Sigmoid colon (tissue), 7 donors: ENCODE data around the gene TENT4A. TPM values are rescaled to one million over a fixed set of nuclear protein-coding genes. Genes with fewer than 3 reads are reported as not detected.

ENCODE experiments used
- DNase-seq: peaks from one replicate; pipeline ENCODE4 v3.0.0-alpha.2; 2019
- H3K27ac ChIP-seq, 4 donors: fragments of 200-600 bp; sonication (generic); one replicate each; pipeline ENCODE4 v1.5.1; 2016 to 2019; ENCODE audit warnings: mild to moderate bottlenecking in 1 of 4
- H3K27me3 ChIP-seq, 3 donors: fragments of 200-600 bp; sonication (generic); one replicate each; pipeline ENCODE4 v1.5.1; 2019; ENCODE audit warnings: mild to moderate bottlenecking in 1 of 3
- H3K36me3 ChIP-seq, 4 donors: fragments of 200-600 bp; sonication (generic); one replicate each; pipeline ENCODE4 v1.5.1; 2016 to 2019
- H3K4me1 ChIP-seq, 4 donors: fragments of 200-600 bp; sonication (generic); one replicate each; pipeline ENCODE4 v1.5.1; 2017 to 2019
- H3K4me3 ChIP-seq, 4 donors: fragments of 200-600 bp; sonication (generic); one replicate each; pipeline ENCODE4 v1.5.1; 2017 to 2019; ENCODE audit warnings: mild to moderate bottlenecking in 2 of 4, moderate library complexity in 1 of 4
- H3K9me3 ChIP-seq, 4 donors: fragments of 200-600 bp in 3 of 4; sonication (generic) in 3 of 4; one replicate each; pipeline versions ENCODE4 v1.5.1 to v1.6.1; 2013 to 2019
- EP300 ChIP-seq, 4 donors: sonication (generic); formaldehyde crosslinking; IDR thresholded peaks; one replicate each; pipeline ENCODE4 v1.6.1; 2017; ENCODE audit warnings: antibody characterized with exemption in 4 of 4
- POLR2A ChIP-seq, 2 donors: fragments of 450-650 bp; IDR thresholded peaks; one replicate each; pipeline ENCODE4 v1.6.1; 2016; ENCODE audit warnings: antibody characterized with exemption in 2 of 2, mild to moderate bottlenecking in 2 of 2, moderate library complexity in 2 of 2
- POLR2AphosphoS5 ChIP-seq, 4 donors: sonication (generic); formaldehyde crosslinking; IDR thresholded peaks; one replicate each; pipeline ENCODE4 v1.6.1; 2017; ENCODE audit warnings: antibody characterized with exemption in 4 of 4
- WGBS, 2 donors: extraction: QIAGEN DNeasy Blood & Tissue Kit; methylation state at CpG; one replicate each; pipeline ENCODE4 v1.1.7; 2013; 5-methylcytosine and 5-hydroxymethylcytosine counted together
- intact Hi-C: fragments of 100-400 bp; cut with DNase I; formaldehyde crosslinking; loops from one replicate; pipeline ENCODE4 v1.15.1; 2023
- polyA plus RNA-seq, 3 donors: library from polyadenylated mRNA; stranded (reverse); fragments of 200-250 nt; gene quantifications; one replicate each; pipeline ENCODE4 v1.2.3, GENCODE V29; 2013
- total RNA-seq, 4 donors: library from RNA; depleted of rRNA; stranded (reverse); fragments of >200 nt; gene quantifications; one replicate each; pipeline ENCODE4 v1.1.0, GENCODE V29; 2016
- TF ChIP-seq, protein P1 (sequence below), 4 experiments: fragments of 450-650 bp in 3 of 4; fragments of 200-600 bp in 1 of 4; IDR thresholded peaks; one replicate each; pipeline ENCODE4 v1.5.1; 2016 to 2019; ENCODE audit warnings: antibody characterized with exemption in 4 of 4, mild to moderate bottlenecking in 3 of 4, moderate library complexity in 2 of 4
- donor health status: healthy with polysubstance abuse.
- donor health status: Bipolar disorder and iron deficiency.
- donor health status: healthy.

The TENT4A gene
- total and polyA plus RNA-seq, 7 donors = 3.0 to 27.4 (median 14.6) TPM

DNA sequence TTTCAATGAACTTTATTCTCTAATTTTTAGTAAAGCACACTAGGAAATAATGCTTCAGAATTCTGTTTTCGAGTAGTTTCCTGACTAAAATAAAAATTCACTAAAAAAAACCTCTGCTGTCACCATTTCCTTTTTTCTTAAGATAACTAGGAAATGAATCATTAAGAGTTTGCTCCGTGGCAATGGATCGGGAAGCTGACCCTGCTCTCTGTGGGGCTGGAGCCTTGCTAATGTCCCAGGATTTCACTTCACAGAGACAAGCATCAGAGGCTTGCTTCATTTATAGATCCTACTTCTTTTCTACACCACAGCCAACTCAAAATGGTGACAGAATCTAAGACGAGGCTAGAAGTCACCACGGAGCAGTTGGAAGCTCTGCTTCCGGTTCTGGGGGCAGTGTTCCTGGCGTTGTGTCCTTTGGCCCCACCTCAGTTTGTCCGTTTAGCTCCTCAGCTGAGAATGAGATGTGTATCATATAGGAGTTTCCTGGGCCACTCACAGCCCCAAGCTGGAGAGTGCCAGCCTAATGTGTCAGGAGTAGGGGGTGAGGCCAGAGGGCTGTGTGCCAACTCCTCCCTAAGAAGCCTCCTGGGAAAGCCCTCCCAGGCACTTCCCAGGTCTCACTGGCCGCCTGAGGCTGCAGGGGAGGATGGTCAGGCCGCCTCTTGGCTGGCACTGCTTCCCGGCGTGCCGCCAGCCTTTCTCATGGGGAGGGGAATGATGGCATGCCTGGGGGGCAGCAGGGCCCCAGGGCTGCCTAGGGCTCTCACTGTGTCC, 19.6 kb downstream of the TENT4A start:
- peak overlapping the region in 3 of 4 donors; percentile 58 to 70 (median 64) for H3K27ac ChIP-seq
- 75 to 83% methylated on average over 13 of the region's 13 CpGs for WGBS, 2 donors
- peaks cover 0 to 63% (median 54%) of the 10 kb centered on the region in 4 donors for H3K4me1 ChIP-seq
- H3K27me3 ChIP-seq = no peaks in the 10 kb centered on the region
- DNase-seq = peak; percentile 74
- TF ChIP-seq, protein P1, sequence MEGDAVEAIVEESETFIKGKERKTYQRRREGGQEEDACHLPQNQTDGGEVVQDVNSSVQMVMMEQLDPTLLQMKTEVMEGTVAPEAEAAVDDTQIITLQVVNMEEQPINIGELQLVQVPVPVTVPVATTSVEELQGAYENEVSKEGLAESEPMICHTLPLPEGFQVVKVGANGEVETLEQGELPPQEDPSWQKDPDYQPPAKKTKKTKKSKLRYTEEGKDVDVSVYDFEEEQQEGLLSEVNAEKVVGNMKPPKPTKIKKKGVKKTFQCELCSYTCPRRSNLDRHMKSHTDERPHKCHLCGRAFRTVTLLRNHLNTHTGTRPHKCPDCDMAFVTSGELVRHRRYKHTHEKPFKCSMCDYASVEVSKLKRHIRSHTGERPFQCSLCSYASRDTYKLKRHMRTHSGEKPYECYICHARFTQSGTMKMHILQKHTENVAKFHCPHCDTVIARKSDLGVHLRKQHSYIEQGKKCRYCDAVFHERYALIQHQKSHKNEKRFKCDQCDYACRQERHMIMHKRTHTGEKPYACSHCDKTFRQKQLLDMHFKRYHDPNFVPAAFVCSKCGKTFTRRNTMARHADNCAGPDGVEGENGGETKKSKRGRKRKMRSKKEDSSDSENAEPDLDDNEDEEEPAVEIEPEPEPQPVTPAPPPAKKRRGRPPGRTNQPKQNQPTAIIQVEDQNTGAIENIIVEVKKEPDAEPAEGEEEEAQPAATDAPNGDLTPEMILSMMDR (IDR thresholded peaks at IDR 0.05) = no peak
- TF ChIP-seq POLR2AphosphoS5 (IDR thresholded peaks at IDR 0.05) (peak in 1 of 4 donors; percentile 24), EP300 (IDR thresholded peaks at IDR 0.05) (no peak), POLR2A (IDR thresholded peaks at IDR 0.05) (no peak)
- peak overlapping the region in 1 of 4 donors; percentile 0 for H3K4me3 ChIP-seq
- H3K36me3 ChIP-seq = peaks cover 0 to 5% (median 0%) of the 10 kb centered on the region in 4 donors
- H3K9me3 ChIP-seq = no peaks in the 10 kb centered on the region
- intact Hi-C loops = no loop called here

DNA sequence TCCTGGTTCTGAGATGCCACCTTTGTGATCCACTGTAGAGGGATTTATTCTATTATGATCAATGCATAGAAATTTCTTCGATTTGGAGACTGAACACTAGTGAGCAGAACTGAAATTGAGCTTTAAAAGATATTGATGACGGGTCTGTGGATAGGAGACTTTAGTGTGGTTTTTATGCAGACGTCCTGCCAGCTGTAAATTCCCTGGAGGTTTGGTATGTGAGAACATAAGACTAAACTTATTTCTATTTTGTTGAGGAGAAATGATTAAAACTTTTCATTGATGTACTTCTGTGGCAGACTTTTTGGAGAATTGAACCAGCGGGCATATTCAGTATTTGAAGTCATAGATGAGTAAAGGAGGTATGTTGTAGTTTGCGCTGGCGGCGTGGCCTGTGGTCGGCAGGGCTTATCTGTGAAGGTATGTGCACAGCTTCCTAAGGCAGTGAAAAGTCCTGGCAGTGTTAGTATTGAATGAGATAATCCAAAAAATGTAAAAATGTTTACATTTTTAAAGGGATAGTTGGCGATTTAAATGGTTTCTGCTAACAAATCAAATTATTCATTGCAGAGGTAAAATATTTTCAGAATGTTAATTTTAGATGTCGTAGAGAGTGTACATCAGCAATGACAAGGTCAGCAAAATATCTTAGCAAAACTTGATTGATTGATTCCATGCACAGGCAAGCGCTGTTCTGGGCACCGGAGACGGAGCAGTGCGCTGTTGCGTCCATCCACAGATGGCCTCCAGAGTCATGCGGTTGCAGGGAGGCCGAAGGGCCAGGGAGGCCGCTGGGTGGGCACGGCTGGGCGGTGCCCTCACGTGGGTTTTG, 20.4 kb downstream of the TENT4A start:
- intact Hi-C loops = no loop called here
- no peak for TF ChIP-seq POLR2A (IDR thresholded peaks at IDR 0.05)
- no peak for TF ChIP-seq POLR2AphosphoS5 (IDR thresholded peaks at IDR 0.05)
- no peak for TF ChIP-seq EP300 (IDR thresholded peaks at IDR 0.05)
- TF ChIP-seq, protein P1 (IDR thresholded peaks at IDR 0.05) = no peak
- Histone ChIP-seq H3K4me3 (no peak overlapping the region), H3K27me3 (no peaks in the 10 kb centered on the region), H3K27ac (peak overlapping the region in 3 of 4 donors; percentile 58 to 70 (median 64)), H3K4me1 (peaks cover 0 to 63% (median 50%) of the 10 kb centered on the region in 4 donors), H3K36me3 (peaks cover 0 to 13% (median 0%) of the 10 kb centered on the region in 4 donors), H3K9me3 (no peaks in the 10 kb centered on the region)
- whole genome bisulfite sequencing, 2 donors = 86% methylated on average over 21 of the region's 21 CpGs
- peak; percentile 30 for DNase-seq

DNA sequence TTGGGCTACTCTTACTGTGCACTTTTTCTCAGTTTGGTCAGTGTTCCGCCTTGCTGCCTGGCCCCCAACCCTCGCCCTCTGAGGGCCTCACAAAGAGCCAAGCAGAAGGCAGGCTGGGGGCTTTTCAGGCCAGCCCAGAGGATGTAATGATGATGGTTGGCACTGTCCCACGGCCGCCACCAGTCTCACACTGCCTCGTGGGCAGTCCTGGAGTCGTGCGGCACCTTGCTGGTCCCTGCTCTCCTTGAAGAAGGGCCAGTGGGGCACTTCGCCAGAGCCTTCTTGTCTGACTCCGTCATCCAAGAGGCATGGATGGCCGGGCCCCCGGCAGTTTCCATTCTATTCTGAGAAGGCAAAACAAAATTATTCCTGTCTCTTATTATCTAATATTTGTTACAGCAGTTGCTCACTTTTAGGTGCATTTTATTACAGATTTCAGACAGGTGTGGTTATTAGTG, 21.0 kb downstream of the TENT4A start:
- TF ChIP-seq POLR2AphosphoS5 (IDR thresholded peaks at IDR 0.05) = no peak
- TF ChIP-seq, protein P1 (IDR thresholded peaks at IDR 0.05) = no peak
- TF ChIP-seq POLR2A (IDR thresholded peaks at IDR 0.05) = no peak
- TF ChIP-seq EP300 (IDR thresholded peaks at IDR 0.05) = no peak
- WGBS, 2 donors = 85 to 90% methylated on average over 11 of the region's 11 CpGs
- Histone ChIP-seq H3K27me3 (no peaks in the 10 kb centered on the region), H3K9me3 (no peaks in the 10 kb centered on the region), H3K4me3 (no peak overlapping the region), H3K36me3 (peaks cover 0 to 18% (median under 1%) of the 10 kb centered on the region in 4 donors), H3K4me1 (peaks cover 0 to 60% (median 45%) of the 10 kb centered on the region in 4 donors), H3K27ac (peak overlapping the region in 3 of 4 donors; percentile 4 to 64 (median 58))
- intact Hi-C loops = no loop called here
- peak; percentile 72 for DNase-seq

DNA sequence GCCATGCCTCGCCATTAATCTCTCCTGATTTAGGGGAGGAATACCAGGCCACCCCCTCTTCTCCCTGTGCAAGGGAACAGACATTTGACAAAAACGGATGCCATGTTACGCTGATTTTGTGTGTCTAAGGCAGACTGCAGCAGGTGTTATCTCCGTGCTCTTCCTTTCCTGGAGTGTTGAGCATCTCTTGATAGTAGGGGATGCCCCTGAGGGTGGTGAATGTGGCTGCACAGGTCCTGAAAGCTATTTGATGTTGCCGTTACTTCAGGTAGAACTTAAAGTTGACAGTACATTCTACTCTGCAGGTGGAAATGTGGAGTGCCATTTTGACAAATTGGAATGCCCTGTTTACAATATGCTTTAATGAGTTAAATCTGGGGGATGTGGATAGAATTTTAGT, 21.5 kb downstream of the TENT4A start:
- intact Hi-C loops = no loop called here

More for the DNA sequence above, 21.5 kb downstream of the TENT4A start:
- TF ChIP-seq POLR2A (IDR thresholded peaks at IDR 0.05) (no peak), POLR2AphosphoS5 (IDR thresholded peaks at IDR 0.05) (no peak), EP300 (IDR thresholded peaks at IDR 0.05) (no peak)
- TF ChIP-seq, protein P1 (IDR thresholded peaks at IDR 0.05) = no peak
- DNase-seq = peak; percentile 17
- Histone ChIP-seq H3K36me3 (peaks cover 3 to 23% (median 5%) of the 10 kb centered on the region in 4 donors), H3K4me3 (no peak overlapping the region), H3K9me3 (no peaks in the 10 kb centered on the region), H3K4me1 (peaks cover 0 to 55% (median 40%) of the 10 kb centered on the region in 4 donors), H3K27ac (peak overlapping the region in 2 of 4 donors; percentile 4 to 64), H3K27me3 (no peaks in the 10 kb centered on the region)
- 84 to 91% methylated on average over 5 of the region's 5 CpGs for WGBS, 2 donors
